Hepatocyte (in vitro differentiated cells): ENCODE measurements around the gene STXBP6. TPM values are rescaled to one million over a fixed set of nuclear protein-coding genes. Genes with fewer than 3 reads are reported as not detected.

ENCODE experiments used
- DNase-seq: peaks from one replicate; pipeline ENCODE4 v3.0.0-alpha.2; 2016; ENCODE audit warnings: low spot score
- H2AFZ ChIP-seq: fragments of 200-600 bp; sonication (generic); 2 replicates; pipeline ENCODE4 v1.6.0; 2016; ENCODE audit warnings: antibody characterized with exemption, mild to moderate bottlenecking
- H3K27ac ChIP-seq: fragments of 200-600 bp; sonication (generic); 2 replicates; pipeline ENCODE4 v1.5.1; 2016; ENCODE audit warnings: mild to moderate bottlenecking
- H3K27me3 ChIP-seq: fragments of 200-600 bp; sonication (generic); 2 replicates; pipeline ENCODE4 v1.6.1; 2016
- H3K36me3 ChIP-seq: fragments of 200-600 bp; sonication (generic); replicated peaks from 2 replicates; pipeline ENCODE4 v1.5.1; 2016; ENCODE audit warnings: low read depth; ENCODE audit not compliant: insufficient read depth
- H3K4me1 ChIP-seq: fragments of 200-600 bp; sonication (generic); 2 replicates; pipeline ENCODE4 v1.5.1; 2016; ENCODE audit warnings: mild to moderate bottlenecking, moderate library complexity; ENCODE audit not compliant: insufficient read depth
- H3K4me2 ChIP-seq: fragments of 200-600 bp; sonication (generic); 2 replicates; pipeline ENCODE4 v1.6.0; 2016
- H3K4me3 ChIP-seq: fragments of 200-600 bp; sonication (generic); 2 replicates; pipeline ENCODE4 v1.5.1; 2016; ENCODE audit warnings: mild to moderate bottlenecking
- H3K79me2 ChIP-seq: fragments of 200-600 bp; sonication (generic); 2 replicates; pipeline ENCODE4 v1.6.0; 2017; ENCODE audit warnings: mild to moderate bottlenecking
- H3K9me2 ChIP-seq: fragments of 200-600 bp; sonication (generic); replicated peaks from 2 replicates; pipeline ENCODE4 v1.6.0; 2017; ENCODE audit warnings: mild to moderate bottlenecking; ENCODE audit not compliant: insufficient read depth
- H3K9me3 ChIP-seq: fragments of 200-600 bp; sonication (generic); 2 replicates; pipeline ENCODE4 v1.5.1; 2016; ENCODE audit warnings: low read depth, mild to moderate bottlenecking
- H4K20me1 ChIP-seq: fragments of 200-600 bp; sonication (generic); 2 replicates; pipeline ENCODE4 v1.6.0; 2016; ENCODE audit warnings: mild to moderate bottlenecking; ENCODE audit not compliant: insufficient read depth, poor library complexity, severe bottlenecking
- CTCF ChIP-seq: fragments of 200-600 bp; sonication (generic); IDR thresholded peaks from 2 replicates; pipeline ENCODE4 v1.5.1; 2016; ENCODE audit warnings: antibody characterized with exemption, mild to moderate bottlenecking; ENCODE audit not compliant: poor library complexity
- EZH2 ChIP-seq: fragments of 200-600 bp; sonication (generic); IDR thresholded peaks from 2 replicates; pipeline ENCODE4 v1.6.1; 2016; ENCODE audit warnings: antibody characterized with exemption, mild to moderate bottlenecking, borderline replicate concordance
- EZH2phosphoT487 ChIP-seq: fragments of 200-600 bp; sonication (generic); IDR thresholded peaks from one replicate; pipeline ENCODE4 v1.6.1; 2018; ENCODE audit warnings: antibody characterized with exemption, mild to moderate bottlenecking, low read depth, moderate library complexity; ENCODE audit not compliant: unreplicated experiment, severe bottlenecking
- WGBS: methylation state at CpG from one replicate; pipeline ENCODE4 v1.1.6; 2016; ENCODE audit warnings: low lambda C conversion rate; ENCODE audit errors: missing lambda C conversion rate; 5-methylcytosine and 5-hydroxymethylcytosine counted together
- polyA plus RNA-seq: library from polyadenylated mRNA; unstranded; fragments of >200 nt; fragmentation: Nextera tagmentation; extraction: Ambion mirVana; gene quantifications from 2 replicates; pipeline ENCODE4 v1.2.1, GENCODE V29; 2016
- total RNA-seq: library from RNA; depleted of rRNA; stranded (reverse); fragments of >200 nt; gene quantifications from 2 replicates; pipeline ENCODE4 v1.2.3, GENCODE V29; 2014

Gene STXBP6
- total and polyA plus RNA-seq, 2 experiments from 2014 or later: 34.1 to 44.9 TPM

GRCh38 chr14:24879661-24880386 is 170.1 kb downstream of the STXBP6 start:
- H3K36me3 ChIP-seq: no peaks in the 10 kb centered on the region
- no peaks in the 10 kb centered on the region for H3K27me3 ChIP-seq
- no peak overlapping the region for H3K4me3 ChIP-seq
- H3K79me2 ChIP-seq: peaks cover 27% of the 10 kb centered on the region
- H3K9me2 ChIP-seq: no peaks in the 10 kb centered on the region
- H3K27ac ChIP-seq: no peak overlapping the region
- H2AFZ ChIP-seq: no peak overlapping the region
- H4K20me1 ChIP-seq: no peaks in the 10 kb centered on the region
- peaks cover 6% of the 10 kb centered on the region for H3K4me1 ChIP-seq
- no peak for DNase-seq
- WGBS: 95% methylated on average over 8 of the region's 8 CpGs
- no peak overlapping the region for H3K4me2 ChIP-seq
- TF ChIP-seq EZH2phosphoT487 (no peak), EZH2 (no peak), CTCF (no peak)
- no peaks in the 10 kb centered on the region for H3K9me3 ChIP-seq

GRCh38 chr14:24876996-24877395 is 173.0 kb downstream of the STXBP6 start:
- WGBS: 77% methylated on average over 1 of the region's 1 CpG
- DNase-seq: no peak

GRCh38 chr14:24875991-24876878 is 173.7 kb downstream of the STXBP6 start:
- TF ChIP-seq CTCF (no peak), EZH2 (no peak), EZH2phosphoT487 (no peak)
- 84% methylated on average over 4 of the region's 4 CpGs for WGBS
- Histone ChIP-seq H3K9me2 (no peaks in the 10 kb centered on the region), H3K9me3 (no peaks in the 10 kb centered on the region), H2AFZ (no peak overlapping the region), H4K20me1 (no peaks in the 10 kb centered on the region), H3K4me1 (peaks cover 12% of the 10 kb centered on the region), H3K27me3 (no peaks in the 10 kb centered on the region), H3K4me2 (no peak overlapping the region), H3K36me3 (no peaks in the 10 kb centered on the region), H3K4me3 (no peak overlapping the region), H3K27ac (no peak overlapping the region), H3K79me2 (peaks cover 17% of the 10 kb centered on the region)
- DNase-seq: no peak

More at GRCh38 chr14:24876996-24877395, 173.0 kb downstream of the STXBP6 start:
- Histone ChIP-seq H3K4me1 (peaks cover 7% of the 10 kb centered on the region), H3K4me2 (no peak overlapping the region), H3K36me3 (no peaks in the 10 kb centered on the region), H3K4me3 (no peak overlapping the region), H3K9me3 (no peaks in the 10 kb centered on the region), H3K79me2 (peaks cover 22% of the 10 kb centered on the region), H3K9me2 (no peaks in the 10 kb centered on the region), H3K27ac (no peak overlapping the region), H2AFZ (no peak overlapping the region), H4K20me1 (no peaks in the 10 kb centered on the region), H3K27me3 (no peaks in the 10 kb centered on the region)
- TF ChIP-seq EZH2phosphoT487 (no peak), EZH2 (no peak), CTCF (no peak)
